HL-60/S4 (cell line): ENCODE data around the gene WDR75.

ENCODE experiments used
- in situ Hi-C: fragments of 300-500 bp; cut with MboI; formaldehyde crosslinking; loops from 2 replicates; pipeline ENCODE4 v1.14.3; 2022; ENCODE audit warnings: low sequenced_read_pairs

Gene WDR75

DNA sequence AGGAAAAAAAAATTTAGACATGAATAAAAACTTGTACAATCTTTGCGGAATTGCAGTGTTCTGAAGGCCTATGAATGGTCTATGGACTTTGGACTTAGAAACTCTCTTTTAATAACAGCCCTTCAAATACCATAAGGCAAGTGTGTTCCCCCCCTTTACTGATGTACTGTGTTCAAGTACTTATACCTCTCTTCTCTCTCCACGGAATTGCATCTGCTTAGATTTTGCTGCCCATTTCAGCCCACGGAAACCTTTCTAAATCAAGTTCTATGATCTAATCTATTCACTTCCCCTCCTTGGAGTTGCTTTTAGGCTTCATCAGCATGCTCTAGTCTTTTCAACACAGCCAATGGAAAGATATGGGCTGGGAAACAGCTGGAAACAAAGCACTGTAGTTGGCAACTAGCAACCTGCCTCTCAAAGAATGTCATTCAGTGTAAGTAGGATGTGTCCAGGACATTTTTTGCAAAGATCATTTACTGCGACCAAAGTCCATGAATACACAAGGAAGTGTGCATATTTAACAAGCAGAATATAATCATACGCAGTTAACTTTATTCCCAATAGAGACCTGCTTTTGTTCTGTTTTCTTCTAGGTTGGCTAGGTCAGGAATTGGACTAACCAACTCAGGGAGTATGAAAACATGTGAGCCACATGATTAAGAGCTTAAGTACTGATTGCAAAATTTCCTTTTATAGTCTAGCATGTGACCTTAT lies 81.3 kb downstream of the WDR75 start:
- in situ Hi-C loops: no loop called here

DNA sequence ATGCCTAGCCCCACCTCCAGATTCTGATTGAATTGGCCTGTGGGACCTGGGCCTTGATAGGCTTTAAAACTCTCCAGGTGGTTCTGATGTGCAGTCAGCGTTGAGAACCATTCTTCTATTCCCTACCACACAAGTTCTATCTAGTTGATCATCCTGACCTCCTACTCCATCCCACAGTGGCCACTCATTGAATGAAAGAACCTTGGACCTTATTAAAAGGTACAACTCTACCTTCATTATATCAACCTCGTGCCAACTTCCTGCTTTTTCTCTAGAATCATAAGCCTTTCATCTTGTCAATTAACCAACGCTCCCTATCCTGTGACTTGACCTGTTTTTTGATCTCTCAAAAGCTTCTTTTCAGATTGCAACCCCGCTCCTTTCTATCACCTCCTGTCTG lies 83.5 kb downstream of the WDR75 start:
- in situ Hi-C loops: no loop called here
